Body of pancreas (tissue), 2 donors: ENCODE measurements around the gene ANOS1. TPM values are rescaled to one million over a fixed set of nuclear protein-coding genes. Genes with fewer than 3 reads are reported as not detected.

ENCODE experiments used
- total RNA-seq, 2 donors: library from RNA; depleted of rRNA; stranded (reverse); fragments of >200 nt; gene quantifications; one replicate each; pipeline ENCODE4 v1.1.0, GENCODE V29; 2016

Gene ANOS1
- total RNA-seq, 2 donors from 2014 or later, result 0.52 TPM; not detected in 1

Other genes starting within 250 kb of the ANOS1 start
- gene FAM9A, start 69.2 kb upstream of the ANOS1 start, total RNA-seq, result not detected